Smooth muscle cell (in vitro differentiated cells): ENCODE measurements around the gene GANAB. TPM values are rescaled to one million over a fixed set of nuclear protein-coding genes. Genes with fewer than 3 reads are reported as not detected.
A peak's percentile ranks its signal among the peaks of the same experiment; 100 is the strongest.

Source experiments
- DNase-seq: peaks from one replicate; lab custom pipeline; 2025; ENCODE audit not compliant: unreplicated experiment; lab: John Stamatoyannopoulos, UW
- H2AFZ ChIP-seq: fragments of 200-600 bp; sonication (generic); 2 replicates; pipeline ENCODE4 v1.6.0; 2016; ENCODE audit warnings: antibody characterized with exemption, low read depth, mild to moderate bottlenecking
- H3F3A ChIP-seq: fragments of 200-600 bp; sonication (generic); 2 replicates; pipeline ENCODE4 v1.6.0; 2017; ENCODE audit warnings: antibody characterized with exemption, low read depth
- H3K27ac ChIP-seq: fragments of 200-600 bp; sonication (generic); 2 replicates; pipeline ENCODE4 v1.5.1; 2016; ENCODE audit warnings: low read depth, mild to moderate bottlenecking
- H3K27me3 ChIP-seq: fragments of 200-600 bp; sonication (generic); 2 replicates; pipeline ENCODE4 v1.6.1; 2016; ENCODE audit warnings: low read depth, mild to moderate bottlenecking
- H3K36me3 ChIP-seq: fragments of 200-600 bp; sonication (generic); 2 replicates; pipeline ENCODE4 v1.5.1; 2016; ENCODE audit warnings: low read depth
- H3K4me1 ChIP-seq: fragments of 200-600 bp; sonication (generic); 2 replicates; pipeline ENCODE4 v1.5.1; 2016; ENCODE audit warnings: low read depth
- H3K4me2 ChIP-seq: fragments of 200-600 bp; sonication (generic); 2 replicates; pipeline ENCODE4 v1.6.0; 2016; ENCODE audit warnings: mild to moderate bottlenecking
- H3K4me3 ChIP-seq: fragments of 200-600 bp; sonication (generic); 2 replicates; pipeline ENCODE4 v1.5.1; 2016; ENCODE audit warnings: mild to moderate bottlenecking
- H3K79me2 ChIP-seq: fragments of 200-600 bp; sonication (generic); 2 replicates; pipeline ENCODE4 v1.6.0; 2016; ENCODE audit warnings: low read depth, mild to moderate bottlenecking
- H3K9ac ChIP-seq: fragments of 200-600 bp; sonication (generic); 2 replicates; pipeline ENCODE4 v1.6.0; 2016; ENCODE audit warnings: low read depth
- H3K9me3 ChIP-seq: fragments of 200-600 bp; sonication (generic); replicated peaks from 2 replicates; pipeline ENCODE4 v1.5.1; 2016; ENCODE audit warnings: low read depth
- H4K20me1 ChIP-seq: fragments of 200-600 bp; sonication (generic); 2 replicates; pipeline ENCODE4 v1.6.0; 2016; ENCODE audit warnings: low read depth
- CTCF ChIP-seq: fragments of 200-600 bp; sonication (generic); IDR thresholded peaks from 2 replicates; pipeline ENCODE4 v1.5.1; 2017; ENCODE audit warnings: borderline replicate concordance, mild to moderate bottlenecking, antibody characterized with exemption; ENCODE audit not compliant: insufficient read depth, poor library complexity, severe bottlenecking
- WGBS: methylation state at CpG from one replicate; pipeline ENCODE4 v1.1.7; 2016; ENCODE audit warnings: low lambda C conversion rate; 5-methylcytosine and 5-hydroxymethylcytosine counted together
- polyA plus RNA-seq: library from polyadenylated mRNA; unstranded; fragments of >200 nt; fragmentation: Nextera tagmentation; extraction: Ambion mirVana; gene quantifications from 2 replicates; pipeline ENCODE4 v1.2.1, GENCODE V29; 2016
- total RNA-seq: library from RNA; depleted of rRNA; stranded (reverse); fragments of >200 nt; gene quantifications from 2 replicates; pipeline ENCODE4 v1.2.3, GENCODE V29; 2014

The GANAB gene
- total and polyA plus RNA-seq, 2 experiments from 2014 or later = 176 to 225 TPM

DNA sequence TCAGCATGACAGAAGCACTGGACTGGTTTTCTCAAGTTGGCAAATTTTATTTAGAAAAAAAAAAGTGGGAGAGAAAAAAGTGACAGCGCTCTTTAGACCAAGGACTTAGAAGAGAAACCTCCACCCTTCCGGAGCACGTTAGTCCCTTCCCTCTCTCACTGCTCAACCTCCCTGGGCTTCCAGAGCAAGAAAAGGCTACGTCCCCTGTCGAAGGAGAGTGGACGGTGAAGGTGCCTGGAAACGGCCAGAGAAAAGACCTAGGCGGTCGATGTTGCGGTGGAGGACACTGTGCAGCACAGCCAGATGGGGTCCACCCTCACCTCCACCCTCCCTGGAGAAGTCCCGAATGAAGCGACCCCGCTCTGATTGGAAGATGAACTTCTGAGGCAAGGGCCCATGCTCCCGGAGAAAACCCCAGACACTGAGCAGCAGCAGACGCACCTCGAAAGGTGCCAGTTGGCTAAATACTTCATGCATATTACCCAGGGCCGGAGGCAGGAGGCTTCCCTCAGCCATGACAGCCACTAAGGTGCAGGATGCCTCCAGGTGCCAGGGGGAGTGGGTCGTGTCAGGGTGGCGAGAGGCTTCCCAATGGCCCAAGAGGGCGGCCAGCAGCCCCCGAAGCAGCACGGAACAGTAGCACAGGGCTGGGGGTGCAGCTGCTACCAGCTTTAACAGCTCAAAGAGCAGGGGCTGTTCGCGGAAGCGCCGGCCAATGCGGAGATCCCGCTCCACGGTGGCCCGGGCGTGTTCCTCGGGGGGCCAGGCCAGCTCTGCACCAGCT is 604 bp upstream of the GANAB start:
- Histone ChIP-seq H3K36me3 (no peaks in the 10 kb centered on the region), H3K9me3 (no peaks in the 10 kb centered on the region), H3K4me2 (peak overlapping the region; percentile 67), H4K20me1 (peaks cover 6% of the 10 kb centered on the region), H3K9ac (no peak overlapping the region), H3K4me3 (peak overlapping the region; percentile 2), H3K4me1 (no peaks in the 10 kb centered on the region), H3K27ac (peak overlapping the region; percentile 54), H3K79me2 (peaks cover 51% of the 10 kb centered on the region), H2AFZ (no peak overlapping the region), H3K27me3 (no peaks in the 10 kb centered on the region), H3F3A (peaks cover 3% of the 10 kb centered on the region)
- TF ChIP-seq CTCF = no peak
- WGBS = 76% methylated on average over 32 of the region's 32 CpGs
- no peak for DNase-seq

DNA sequence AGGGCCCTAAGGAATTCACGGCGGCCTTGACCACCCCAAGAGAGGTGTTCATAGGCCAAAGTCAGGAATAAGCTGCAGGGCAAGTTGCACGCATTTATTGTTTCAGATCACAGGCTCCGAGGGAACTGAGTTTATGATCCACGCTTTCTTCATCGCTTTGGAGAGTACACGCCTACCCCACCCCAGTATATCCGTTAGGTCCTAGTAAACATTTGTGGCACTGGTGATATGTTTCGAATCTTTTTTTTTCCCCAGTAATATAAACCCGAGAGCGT is 805 bp downstream of the GANAB start:
- peak overlapping the region; percentile 85 for H3K4me2 ChIP-seq
- peaks cover 57% of the 10 kb centered on the region for H3K79me2 ChIP-seq
- 23% methylated on average over 11 of the region's 11 CpGs for WGBS
- no peaks in the 10 kb centered on the region for H3K4me1 ChIP-seq
- TF ChIP-seq CTCF = no peak
- no peak for DNase-seq
- H3K27ac ChIP-seq = peak overlapping the region; percentile 96
- H3K36me3 ChIP-seq = no peaks in the 10 kb centered on the region
- no peak overlapping the region for H2AFZ ChIP-seq
- H3F3A ChIP-seq = peaks cover 3% of the 10 kb centered on the region
- H4K20me1 ChIP-seq = peaks cover 6% of the 10 kb centered on the region
- peak overlapping the region; percentile 99 for H3K9ac ChIP-seq
- H3K9me3 ChIP-seq = no peaks in the 10 kb centered on the region
- peak overlapping the region; percentile 90 for H3K4me3 ChIP-seq
- H3K27me3 ChIP-seq = no peaks in the 10 kb centered on the region

- H3K4me3 ChIP-seq = no peak overlapping the region
- H3K79me2 ChIP-seq = peaks cover 60% of the 10 kb centered on the region
- H3K4me2 ChIP-seq = no peak overlapping the region
- H2AFZ ChIP-seq = no peak overlapping the region
- H3K36me3 ChIP-seq = no peaks in the 10 kb centered on the region
- H4K20me1 ChIP-seq = peaks cover 10% of the 10 kb centered on the region
- peaks cover 3% of the 10 kb centered on the region for H3F3A ChIP-seq
- no peak overlapping the region for H3K9ac ChIP-seq
- no peaks in the 10 kb centered on the region for H3K4me1 ChIP-seq
- no peak for TF ChIP-seq CTCF
- no peaks in the 10 kb centered on the region for H3K9me3 ChIP-seq
- H3K27ac ChIP-seq = no peak overlapping the region
- no peaks in the 10 kb centered on the region for H3K27me3 ChIP-seq
- DNase-seq = no peak
- WGBS = 74% methylated on average over 8 of the region's 8 CpGs
These were observed 2.2 kb downstream of the GANAB start for GRCh38 chr11:62644220-62644619.

GRCh38 chr11:62632492-62632891 is 13.9 kb downstream of the GANAB start:
- Histone ChIP-seq H3K4me1 (no peaks in the 10 kb centered on the region), H3K27me3 (no peaks in the 10 kb centered on the region), H3K36me3 (peaks cover 21% of the 10 kb centered on the region), H3K4me2 (no peak overlapping the region), H3K4me3 (no peak overlapping the region), H4K20me1 (no peaks in the 10 kb centered on the region), H3F3A (peaks cover 4% of the 10 kb centered on the region), H2AFZ (no peak overlapping the region), H3K27ac (no peak overlapping the region), H3K9ac (no peak overlapping the region), H3K9me3 (no peaks in the 10 kb centered on the region), H3K79me2 (peaks cover 3% of the 10 kb centered on the region)
- no peak for DNase-seq
- WGBS = 93% methylated on average over 6 of the region's 6 CpGs
- TF ChIP-seq CTCF = no peak
